GM13977 (cell line): ENCODE data around the gene AMELY.

Experiments
- DNase-seq: peaks from one replicate; pipeline ENCODE4 v3.0.0; 2012; ENCODE audit warnings: low spot score
- CTCF ChIP-seq: IDR thresholded peaks from 2 replicates; pipeline ENCODE4 v1.5.1; 2012; ENCODE audit warnings: mild to moderate bottlenecking, control low read depth; ENCODE audit not compliant: insufficient read depth; ENCODE audit errors: extremely low read depth, missing control alignments
- in situ Hi-C: fragments of 300-500 bp; cut with MboI; formaldehyde crosslinking; loops from one replicate; pipeline ENCODE4 v1.12.0; 2022; ENCODE audit warnings: low sequenced_read_pairs, low pct_unique_long_range_greater_than_20kb, mixed read lengths, inconsistent platforms; ENCODE audit not compliant: unreplicated experiment

Gene AMELY

GRCh38 chrY:6911253-6911881 is at the start of gene AMELY:
Gene AMELY (minus strand): TSS chrY:6911752. CDS start chrY:6872608, 39,144 bp downstream.
- in situ Hi-C loops, result no loop called here
- no peak for DNase-seq
- TF ChIP-seq CTCF, result no peak

- TF ChIP-seq CTCF, result no peak
- in situ Hi-C loops, result no loop called here
- DNase-seq, result no peak
Measured at GRCh38 chrY:6949947-6950346, 38.4 kb upstream of the AMELY start.

- no peak for DNase-seq
- no peak for TF ChIP-seq CTCF
- in situ Hi-C loops, result no loop called here
Measured at GRCh38 chrY:6948378-6948777, 36.8 kb upstream of the AMELY start.

- DNase-seq, result no peak
- in situ Hi-C loops, result no loop called here
Measured at GRCh38 chrY:6947695-6948094, 36.1 kb upstream of the AMELY start.

DNA sequence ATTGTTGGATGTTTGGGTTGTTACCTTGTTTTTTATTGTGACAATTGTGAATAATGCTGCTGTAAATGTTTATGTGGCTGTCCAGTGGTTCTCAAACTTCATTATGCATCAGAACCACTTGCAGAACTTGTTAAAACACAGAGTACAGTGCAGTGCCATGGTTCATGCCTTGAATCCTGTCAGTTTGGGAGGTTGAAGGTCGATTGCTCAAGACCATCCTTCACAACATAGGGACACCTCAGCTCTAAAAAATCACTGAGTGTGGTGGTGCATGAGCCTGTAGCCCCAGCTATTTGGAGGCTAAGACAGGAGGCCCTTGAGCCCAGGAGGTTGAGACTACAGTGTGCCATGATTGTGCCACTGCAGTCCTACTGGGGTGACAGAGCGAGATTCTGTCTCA is 23.9 kb upstream of the AMELY start:
- no peak for DNase-seq
- in situ Hi-C loops, result no loop called here
- TF ChIP-seq CTCF, result no peak

More at GRCh38 chrY:6947695-6948094, 36.1 kb upstream of the AMELY start:
- TF ChIP-seq CTCF, result no peak

DNA sequence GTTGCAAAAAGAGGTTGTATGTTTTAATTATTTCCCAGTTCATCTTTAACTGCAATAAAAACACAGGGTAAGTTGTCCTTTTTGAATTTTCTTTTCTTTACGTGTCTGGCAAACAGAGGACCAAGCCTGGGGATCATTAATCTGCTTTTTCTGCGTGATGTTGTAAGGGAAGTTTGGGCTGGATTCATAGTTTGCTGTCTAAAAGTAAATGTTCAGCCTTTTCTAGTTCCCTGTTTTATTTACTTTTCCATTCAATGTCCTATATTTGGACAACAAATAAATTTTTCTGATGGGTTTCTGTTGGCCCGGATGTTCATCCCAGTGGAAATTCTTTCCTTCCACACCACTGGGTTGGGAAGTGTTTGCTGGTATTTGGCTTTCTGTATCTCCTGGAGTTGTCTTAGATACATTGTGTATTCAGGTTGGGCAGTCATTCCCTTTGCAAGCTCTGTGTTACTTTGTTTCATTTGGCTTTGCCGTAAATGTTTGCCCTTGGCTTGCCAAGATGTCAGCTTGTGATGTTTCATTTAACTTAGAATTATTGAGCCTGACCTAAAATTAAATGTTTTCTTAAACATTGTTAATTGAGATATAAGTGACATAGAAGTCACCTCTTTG is 20.3 kb upstream of the AMELY start:
- no peak for DNase-seq
- in situ Hi-C loops, result no loop called here
- no peak for TF ChIP-seq CTCF
